Endothelial cell of umbilical vein (primary cell): ENCODE data around the gene PTPN3. TPM values are rescaled to one million over a fixed set of nuclear protein-coding genes. Genes with fewer than 3 reads are reported as not detected.

ENCODE experiments used
- BruUV-seq: library from RNA; stranded (reverse); fragments of 400-500 nt; replicated peaks from 2 replicates; lab custom pipeline; 2021; lab: Mats Ljungman, UMichigan
- CTCF ChIA-PET: fragments of 300-600, 350-600 bp; sonication (Branson Sonifier 250); formaldehyde crosslinking; loops from one replicate; lab custom pipeline; 2021; ENCODE audit warnings: antibody characterized with exemption, inconsistent platforms; lab: Charles Lee
- POLR2A ChIA-PET: fragments of 300-600, 350-600 bp; sonication (Branson Sonifier 250); formaldehyde crosslinking; loops from one replicate; lab custom pipeline; 2021; ENCODE audit warnings: antibody characterized with exemption, inconsistent platforms; lab: Charles Lee
- DNase-seq: peaks from one replicate; pipeline ENCODE4 v3.0.0-alpha.2; 2011; ENCODE audit warnings: low read depth, low spot score
- FAIRE-seq: peaks from 2 replicates; lab custom pipeline; 2011; peaks lifted over from hg19 to GRCh38; lab: Jason Lieb, UNC
- H2AFZ ChIP-seq: 2 replicates; pipeline ENCODE4 v1.6.0; 2012; ENCODE audit warnings: low read depth, low read length, control low read depth, inconsistent platforms
- H3K27ac ChIP-seq: 2 replicates; pipeline ENCODE4 v1.5.1; 2011; ENCODE audit warnings: low read depth, mild to moderate bottlenecking, control low read depth, low read length, moderate library complexity; ENCODE audit not compliant: insufficient read depth
- H3K27me3 ChIP-seq, 2 experiments: 2 replicates each; pipeline versions ENCODE4 v1.6.0 to v1.6.1; 2011; ENCODE audit warnings: low read length in 2 of 2, mixed read lengths in 1 of 2; ENCODE audit not compliant: control insufficient read depth in 2 of 2, insufficient read depth in 2 of 2
- H3K36me3 ChIP-seq, 2 experiments: 2 replicates in 1 of 2; 3 replicates in 1 of 2; pipeline ENCODE4 v1.5.1; 2011; ENCODE audit warnings: low read length in 2 of 2, mild to moderate bottlenecking in 1 of 2, moderate library complexity in 1 of 2; ENCODE audit not compliant: control insufficient read depth in 2 of 2, insufficient read depth in 2 of 2; ENCODE audit errors: extremely low read depth in 1 of 2
- H3K4me1 ChIP-seq: 3 replicates; pipeline ENCODE4 v1.5.1; 2011; ENCODE audit warnings: mild to moderate bottlenecking, low read length; ENCODE audit not compliant: control insufficient read depth, insufficient read depth; ENCODE audit errors: extremely low read depth
- H3K4me2 ChIP-seq: 2 replicates; pipeline ENCODE4 v1.6.1; 2011; ENCODE audit warnings: low read length, control low read depth, mixed read lengths; ENCODE audit not compliant: insufficient read depth
- H3K4me3 ChIP-seq, 3 experiments: fragments of 200-600 bp in 1 of 3; sonication (generic), shearing (Covaris generic) in 1 of 3; replicated peaks in 1 of 3; 2 replicates each; pipeline ENCODE4 v1.5.1; 2011 to 2016; ENCODE audit warnings: control low read depth in 3 of 3, low read length in 3 of 3, mild to moderate bottlenecking in 2 of 3, inconsistent platforms in 1 of 3, low read depth in 1 of 3, moderate library complexity in 1 of 3; ENCODE audit not compliant: insufficient read depth in 1 of 3
- H3K79me2 ChIP-seq: 2 replicates; pipeline ENCODE4 v1.6.0; 2012; ENCODE audit warnings: low read length, inconsistent platforms; ENCODE audit not compliant: control insufficient read depth, insufficient read depth
- H3K9ac ChIP-seq: replicated peaks from 2 replicates; pipeline ENCODE3; 2011; ENCODE audit warnings: low read length, control low read depth; ENCODE audit not compliant: insufficient read depth; ENCODE audit errors: extremely low read depth
- H3K9me1 ChIP-seq: replicated peaks from 3 replicates; pipeline ENCODE4 v1.6.0; 2011; ENCODE audit warnings: mild to moderate bottlenecking, low read length; ENCODE audit not compliant: control insufficient read depth, insufficient read depth; ENCODE audit errors: extremely low read depth
- H3K9me3 ChIP-seq: replicated peaks from 2 replicates; pipeline ENCODE4 v1.5.1; 2012; ENCODE audit warnings: low read length, inconsistent platforms; ENCODE audit not compliant: control insufficient read depth, insufficient read depth
- H4K20me1 ChIP-seq: replicated peaks from 2 replicates; pipeline ENCODE3; 2011; ENCODE audit warnings: mild to moderate bottlenecking, low read length; ENCODE audit not compliant: control insufficient read depth, insufficient read depth; ENCODE audit errors: extremely low read depth
- EZH2 ChIP-seq: IDR thresholded peaks from 2 replicates; pipeline ENCODE4 v1.6.1; 2012; ENCODE audit warnings: borderline replicate concordance, low read depth, mild to moderate bottlenecking, moderate library complexity, low read length, inconsistent platforms; ENCODE audit not compliant: severe bottlenecking
- FOS ChIP-seq: IDR thresholded peaks from 2 replicates; pipeline ENCODE4 v1.6.1; 2011; ENCODE audit warnings: mild to moderate bottlenecking, low read length, moderate library complexity, borderline replicate concordance; ENCODE audit not compliant: insufficient read depth
- GATA2 ChIP-seq: IDR thresholded peaks from 2 replicates; pipeline ENCODE4 v1.7.0; 2011; ENCODE audit warnings: low read depth, mild to moderate bottlenecking, moderate library complexity, mixed read lengths, low read length; ENCODE audit not compliant: insufficient read length, insufficient read depth
- JUN ChIP-seq: IDR thresholded peaks from 2 replicates; pipeline ENCODE4 v1.6.1; 2011; ENCODE audit warnings: borderline replicate concordance, low read depth; ENCODE audit not compliant: insufficient read length, insufficient read depth
- MYC ChIP-seq: IDR thresholded peaks from one replicate; pipeline ENCODE4 v1.6.1; 2011; ENCODE audit warnings: mild to moderate bottlenecking, low read depth, low read length
- POLR2A ChIP-seq: IDR thresholded peaks from 2 replicates; pipeline ENCODE4 v1.6.1; 2012; ENCODE audit warnings: low read depth, mild to moderate bottlenecking, control low read depth, low read length
- POLR2AphosphoS5 ChIP-seq: IDR thresholded peaks from 2 replicates; pipeline ENCODE4 v1.6.1; 2012; ENCODE audit warnings: low read depth, mild to moderate bottlenecking, control low read depth, low read length, moderate library complexity; ENCODE audit not compliant: insufficient read depth
- dilution Hi-C: fragments of 300-500 bp; cut with MboI; formaldehyde crosslinking; loops from one replicate; pipeline ENCODE4 v1.15.0; 2019; ENCODE audit warnings: low sequenced_read_pairs; ENCODE audit not compliant: extremely low pct_ligation_motif_present
- intact Hi-C: fragments of 100-400 bp; cut with micrococcal nuclease; formaldehyde crosslinking; loops from one replicate; pipeline ENCODE4 v1.10.0; 2022
- polyA plus RNA-seq, 4 experiments: library from polyadenylated mRNA; depleted of rRNA in 3 of 4; stranded (reverse) in 3 of 4; unstranded in 1 of 4; fragments of >200 nt; gene quantifications; 2 replicates each; pipeline versions ENCODE4 v1.2.1 to v1.2.3, GENCODE V29; 2011 to 2012; ENCODE audit warnings: missing spikeins in 1 of 4
- total RNA-seq: library from RNA; stranded (reverse); gene quantifications from 2 replicates; pipeline ENCODE4 v1.2.3, GENCODE V29; 2021
- TF ChIP-seq, protein P1 (sequence below), 2 donors: IDR thresholded peaks; 1 replicate in 1 of 2; 2 replicates in 1 of 2; pipeline ENCODE4 v1.5.1; 2011; ENCODE audit warnings: low read length in 2 of 2, mild to moderate bottlenecking in 2 of 2, moderate library complexity in 2 of 2, control low read depth in 1 of 2, inconsistent platforms in 1 of 2, low read depth in 1 of 2; ENCODE audit not compliant: insufficient read depth in 1 of 2; ENCODE audit errors: extremely low read depth in 1 of 2
- TF ChIP-seq, protein P2 (sequence below): IDR thresholded peaks from 2 replicates; pipeline ENCODE4 v1.6.1; 2011; ENCODE audit not compliant: insufficient read depth, insufficient read length

Gene PTPN3
- total and polyA plus RNA-seq, 2 donors (not counting 3 experiments of a cell fraction or from before 2014, with no cell fraction given): 0.01 TPM; not detected in 1

DNA sequence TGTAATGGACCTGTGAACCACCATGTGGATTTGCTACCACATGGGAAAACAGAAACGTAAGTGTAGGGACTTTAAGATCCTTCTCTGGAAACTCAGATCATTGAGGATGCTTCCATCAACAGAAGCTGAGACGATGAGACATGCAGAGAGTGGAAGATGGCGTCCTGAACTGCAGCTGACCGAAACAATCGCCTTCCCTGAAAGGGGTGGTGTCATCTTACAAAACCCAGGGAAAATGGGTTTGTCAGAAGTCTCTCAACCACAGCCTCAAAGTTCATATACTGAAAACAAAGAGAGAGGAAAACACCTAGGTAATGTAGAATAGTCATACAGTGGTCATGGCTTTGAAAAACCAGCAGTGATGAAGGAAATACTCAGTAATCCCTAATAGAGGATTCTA lies 6.6 kb upstream of the PTPN3 start:
- Histone ChIP-seq H3K4me3 (no peak overlapping the region), H3K4me1 (no peaks in the 10 kb centered on the region), H3K27me3 (peaks cover 22 to 28% of the 10 kb centered on the region in 2 experiments), H3K9ac (no peak overlapping the region), H3K9me1 (no peaks in the 10 kb centered on the region), H3K27ac (no peak overlapping the region), H3K4me2 (no peak overlapping the region), H3K9me3 (no peaks in the 10 kb centered on the region), H4K20me1 (no peaks in the 10 kb centered on the region), H3K36me3 (no peaks in the 10 kb centered on the region), H3K79me2 (no peaks in the 10 kb centered on the region), H2AFZ (no peak overlapping the region)
- no TSS peak for BruUV-seq
- FAIRE-seq: no peak
- ChIA-PET CTCF (no interaction called here), POLR2A (no interaction called here)
- intact Hi-C loops (no loop called here), dilution Hi-C loops (no loop called here)
- no peak for DNase-seq
- TF ChIP-seq, protein P1, sequence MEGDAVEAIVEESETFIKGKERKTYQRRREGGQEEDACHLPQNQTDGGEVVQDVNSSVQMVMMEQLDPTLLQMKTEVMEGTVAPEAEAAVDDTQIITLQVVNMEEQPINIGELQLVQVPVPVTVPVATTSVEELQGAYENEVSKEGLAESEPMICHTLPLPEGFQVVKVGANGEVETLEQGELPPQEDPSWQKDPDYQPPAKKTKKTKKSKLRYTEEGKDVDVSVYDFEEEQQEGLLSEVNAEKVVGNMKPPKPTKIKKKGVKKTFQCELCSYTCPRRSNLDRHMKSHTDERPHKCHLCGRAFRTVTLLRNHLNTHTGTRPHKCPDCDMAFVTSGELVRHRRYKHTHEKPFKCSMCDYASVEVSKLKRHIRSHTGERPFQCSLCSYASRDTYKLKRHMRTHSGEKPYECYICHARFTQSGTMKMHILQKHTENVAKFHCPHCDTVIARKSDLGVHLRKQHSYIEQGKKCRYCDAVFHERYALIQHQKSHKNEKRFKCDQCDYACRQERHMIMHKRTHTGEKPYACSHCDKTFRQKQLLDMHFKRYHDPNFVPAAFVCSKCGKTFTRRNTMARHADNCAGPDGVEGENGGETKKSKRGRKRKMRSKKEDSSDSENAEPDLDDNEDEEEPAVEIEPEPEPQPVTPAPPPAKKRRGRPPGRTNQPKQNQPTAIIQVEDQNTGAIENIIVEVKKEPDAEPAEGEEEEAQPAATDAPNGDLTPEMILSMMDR (IDR thresholded peaks at IDR 0.05; ENCODE audit: extremely low read depth in 1 of 2, insufficient read depth in 1 of 2, low read depth in 1 of 2, low read length in 2 of 2): no peak
- TF ChIP-seq JUN (no peak), GATA2 (no peak), POLR2AphosphoS5 (no peak), POLR2A (no peak), FOS (no peak), MYC (no peak), EZH2 (no peak)
- TF ChIP-seq, protein P2, sequence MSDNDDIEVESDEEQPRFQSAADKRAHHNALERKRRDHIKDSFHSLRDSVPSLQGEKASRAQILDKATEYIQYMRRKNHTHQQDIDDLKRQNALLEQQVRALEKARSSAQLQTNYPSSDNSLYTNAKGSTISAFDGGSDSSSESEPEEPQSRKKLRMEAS: no peak
